Glutamatergic neuron (in vitro differentiated cells): ENCODE results near the gene GMDS. TPM values are rescaled to one million over a fixed set of nuclear protein-coding genes. Genes with fewer than 3 reads are reported as not detected.

ENCODE experiments used
- DNase-seq: peaks from one replicate; pipeline ENCODE4 v3.0.0; 2022
- H3K27ac Mint-ChIP-seq: one replicate; pipeline ENCODE4 v1.8.0; 2020; ENCODE audit warnings: mild to moderate bottlenecking, mixed read lengths, inconsistent platforms; ENCODE audit not compliant: unreplicated experiment
- H3K27me3 Mint-ChIP-seq: one replicate; pipeline ENCODE4 v1.8.0; 2020; ENCODE audit warnings: mild to moderate bottlenecking, moderate library complexity, mixed read lengths, inconsistent platforms; ENCODE audit not compliant: unreplicated experiment
- H3K36me3 Mint-ChIP-seq: one replicate; pipeline ENCODE4 v1.8.0; 2020; ENCODE audit warnings: mild to moderate bottlenecking, mixed read lengths, inconsistent platforms; ENCODE audit not compliant: unreplicated experiment
- H3K4me1 Mint-ChIP-seq: one replicate; pipeline ENCODE4 v1.8.0; 2020; ENCODE audit warnings: mild to moderate bottlenecking, low read depth, mixed read lengths, inconsistent platforms; ENCODE audit not compliant: unreplicated experiment
- H3K4me3 Mint-ChIP-seq: one replicate; pipeline ENCODE4 v1.8.0; 2020; ENCODE audit warnings: mild to moderate bottlenecking, mixed read lengths, inconsistent platforms; ENCODE audit not compliant: unreplicated experiment
- H3K9me3 Mint-ChIP-seq: one replicate; pipeline ENCODE4 v1.8.0; 2020; ENCODE audit warnings: mild to moderate bottlenecking, moderate library complexity, mixed read lengths, inconsistent platforms; ENCODE audit not compliant: unreplicated experiment
- CTCF ChIP-seq: fragments of 200-600 bp; sonication (generic); IDR thresholded peaks from one replicate; pipeline ENCODE4 v1.5.0; 2021; ENCODE audit not compliant: partially characterized antibody, unreplicated experiment
- total RNA-seq: library from RNA; stranded (reverse); fragmentation: NEBNext Ultra II Directional; extraction: Animal tissue kit (Norgen Biotek cat#: 25700); gene quantifications from one replicate; pipeline ENCODE4 v1.2.1, GENCODE V29; 2021; ENCODE audit not compliant: unreplicated experiment

The GMDS gene
- total RNA-seq, 1 donor from 2014 or later = 8.9 TPM

- Mint-ChIP-seq H3K27ac (no peak overlapping the region), H3K36me3 (no peaks in the 10 kb centered on the region), H3K4me3 (no peak overlapping the region), H3K9me3 (no peaks in the 10 kb centered on the region), H3K27me3 (no peaks in the 10 kb centered on the region), H3K4me1 (no peaks in the 10 kb centered on the region)
- no peak for DNase-seq
- no peak for TF ChIP-seq CTCF
Observed at GRCh38 chr6:1787894-1788293, 457.5 kb downstream of the GMDS start.

- no peaks in the 10 kb centered on the region for H3K9me3 Mint-ChIP-seq
- no peak overlapping the region for H3K4me3 Mint-ChIP-seq
- no peak for DNase-seq
- H3K4me1 Mint-ChIP-seq = no peaks in the 10 kb centered on the region
- TF ChIP-seq CTCF = no peak
- no peaks in the 10 kb centered on the region for H3K36me3 Mint-ChIP-seq
- no peaks in the 10 kb centered on the region for H3K27me3 Mint-ChIP-seq
- no peak overlapping the region for H3K27ac Mint-ChIP-seq
Observed at GRCh38 chr6:1786455-1787453, 458.7 kb downstream of the GMDS start.

GRCh38 chr6:1784422-1784884 lies 461.0 kb downstream of the GMDS start:
- no peak for TF ChIP-seq CTCF
- H3K27me3 Mint-ChIP-seq = peaks cover 3% of the 10 kb centered on the region
- no peaks in the 10 kb centered on the region for H3K36me3 Mint-ChIP-seq
- no peak overlapping the region for H3K4me3 Mint-ChIP-seq
- H3K4me1 Mint-ChIP-seq = peaks cover 8% of the 10 kb centered on the region
- DNase-seq = no peak
- H3K9me3 Mint-ChIP-seq = no peaks in the 10 kb centered on the region
- no peak overlapping the region for H3K27ac Mint-ChIP-seq

- Mint-ChIP-seq H3K27ac (no peak overlapping the region), H3K27me3 (peaks cover 3% of the 10 kb centered on the region), H3K9me3 (no peaks in the 10 kb centered on the region), H3K36me3 (no peaks in the 10 kb centered on the region), H3K4me3 (no peak overlapping the region), H3K4me1 (peaks cover 12% of the 10 kb centered on the region)
- DNase-seq = no peak
- no peak for TF ChIP-seq CTCF
Observed at GRCh38 chr6:1781817-1782184, 463.6 kb downstream of the GMDS start.
